Neural cell (in vitro differentiated cells): ENCODE results near the gene JUND. TPM values are rescaled to one million over a fixed set of nuclear protein-coding genes. Genes with fewer than 3 reads are reported as not detected.

ENCODE experiments used
- H2AFZ ChIP-seq: fragments of 200-600, 300-800 bp; sonication (generic), shearing (Covaris generic); 2 replicates; pipeline ENCODE4 v1.6.0; 2014; ENCODE audit warnings: low read depth, mild to moderate bottlenecking, antibody characterized with exemption, low read length, moderate library complexity
- H3F3A ChIP-seq: fragments of 200-600 bp; shearing (Covaris generic); 2 replicates; pipeline ENCODE4 v1.6.1; 2016; ENCODE audit warnings: mild to moderate bottlenecking, moderate library complexity, mixed read lengths, antibody characterized with exemption, low read length; ENCODE audit not compliant: insufficient read depth, poor library complexity, severe bottlenecking
- H3K27ac ChIP-seq: fragments of 200-600, 300-800 bp; sonication (generic), shearing (Covaris generic); 2 replicates; pipeline ENCODE4 v1.5.1; 2014; ENCODE audit warnings: mild to moderate bottlenecking, low read length, moderate library complexity
- H3K27me3 ChIP-seq: fragments of 300-800, 200-600 bp; sonication (generic), shearing (Covaris generic); 2 replicates; pipeline ENCODE4 v1.6.0; 2014; ENCODE audit warnings: mild to moderate bottlenecking, low read depth, low read length, moderate library complexity; ENCODE audit not compliant: insufficient read depth
- H3K36me3 ChIP-seq: fragments of 300-800, 200-600 bp; sonication (generic), shearing (Covaris generic); 2 replicates; pipeline ENCODE4 v1.5.1; 2014; ENCODE audit warnings: mild to moderate bottlenecking, antibody characterized with exemption, low read length, moderate library complexity; ENCODE audit not compliant: insufficient read depth
- H3K4me2 ChIP-seq: fragments of 300-800, 200-600 bp; sonication (generic), shearing (Covaris generic); 2 replicates; pipeline ENCODE4 v1.6.0; 2014; ENCODE audit warnings: mild to moderate bottlenecking, low read length
- H3K4me3 ChIP-seq: fragments of 300-800, 200-600 bp; sonication (generic), shearing (Covaris generic); 2 replicates; pipeline ENCODE4 v1.5.1; 2014; ENCODE audit warnings: mild to moderate bottlenecking, low read length, moderate library complexity
- H3K79me2 ChIP-seq: fragments of 200-600 bp; shearing (Covaris generic); replicated peaks from 2 replicates; pipeline ENCODE4 v1.6.0; 2014; ENCODE audit warnings: mild to moderate bottlenecking, low read length, moderate library complexity; ENCODE audit not compliant: insufficient read depth
- H3K9ac ChIP-seq: fragments of 300-800, 200-600 bp; sonication (generic), shearing (Covaris generic); 2 replicates; pipeline ENCODE4 v1.6.1; 2016; ENCODE audit warnings: mild to moderate bottlenecking, low read length, mixed read lengths
- H3K9me2 ChIP-seq: fragments of 200-600 bp; shearing (Covaris generic); 2 replicates; pipeline ENCODE4 v1.6.1; 2016; ENCODE audit warnings: mild to moderate bottlenecking, low read length, mixed read lengths; ENCODE audit not compliant: insufficient read depth
- H3K9me3 ChIP-seq: fragments of 200-600, 300-800 bp; sonication (generic), shearing (Covaris generic); 2 replicates; pipeline ENCODE4 v1.6.1; 2016; ENCODE audit warnings: mild to moderate bottlenecking, mixed run types, low read length, moderate library complexity, mixed read lengths
- H4K20me1 ChIP-seq: fragments of 200-600 bp; shearing (Covaris generic); 2 replicates; pipeline ENCODE4 v1.6.1; 2016; ENCODE audit warnings: mild to moderate bottlenecking, mixed run types; ENCODE audit not compliant: insufficient read depth
- CTCF ChIP-seq: fragments of 450-650 bp; IDR thresholded peaks from 2 replicates; pipeline ENCODE4 v1.5.1; 2014; ENCODE audit warnings: antibody characterized with exemption, mild to moderate bottlenecking, moderate library complexity; ENCODE audit not compliant: poor library complexity, severe bottlenecking
- EP300 ChIP-seq: fragments of 450-650 bp; conservative IDR thresholded peaks from 2 replicates; pipeline ENCODE4 v1.6.1; 2014; ENCODE audit warnings: antibody characterized with exemption, mild to moderate bottlenecking, moderate library complexity; ENCODE audit not compliant: poor library complexity, severe bottlenecking
- EZH2 ChIP-seq: fragments of 200-600, 300-800 bp; shearing (Covaris generic), sonication (generic); IDR thresholded peaks from 2 replicates; pipeline ENCODE4 v1.6.1; 2014; ENCODE audit warnings: antibody characterized with exemption, low read length, borderline replicate concordance, mild to moderate bottlenecking; ENCODE audit not compliant: insufficient read depth, poor library complexity, severe bottlenecking
- MXI1 ChIP-seq: fragments of 450-650 bp; conservative IDR thresholded peaks from 2 replicates; pipeline ENCODE4 v1.6.1; 2014; ENCODE audit warnings: antibody characterized with exemption, mild to moderate bottlenecking; ENCODE audit not compliant: poor library complexity, severe bottlenecking
- POLR2AphosphoS5 ChIP-seq: IDR thresholded peaks from 2 replicates; pipeline ENCODE4 v1.6.1; 2012
- RAD21 ChIP-seq: fragments of 450-650 bp; conservative IDR thresholded peaks from 2 replicates; pipeline ENCODE4 v1.6.1; 2014; ENCODE audit warnings: antibody characterized with exemption, mild to moderate bottlenecking, moderate library complexity
- SMC3 ChIP-seq: fragments of 450-650 bp; conservative IDR thresholded peaks from 2 replicates; pipeline ENCODE4 v1.6.1; 2014; ENCODE audit warnings: antibody characterized with exemption, mild to moderate bottlenecking, moderate library complexity; ENCODE audit not compliant: poor library complexity
- TAF1 ChIP-seq: IDR thresholded peaks from 2 replicates; pipeline ENCODE4 v1.6.1; 2012; ENCODE audit warnings: low read depth
- polyA plus RNA-seq: library from polyadenylated mRNA; depleted of rRNA; stranded (reverse); fragments of >200 nt; gene quantifications from 2 replicates; pipeline ENCODE4 v1.2.3, GENCODE V29; 2014
- TF ChIP-seq, protein P1 (sequence below): IDR thresholded peaks from 2 replicates; pipeline ENCODE4 v1.6.1; 2012; ENCODE audit warnings: borderline replicate concordance

JUND gene
- polyA plus RNA-seq, 1 donor from 2014 or later: 94.9 TPM

DNA sequence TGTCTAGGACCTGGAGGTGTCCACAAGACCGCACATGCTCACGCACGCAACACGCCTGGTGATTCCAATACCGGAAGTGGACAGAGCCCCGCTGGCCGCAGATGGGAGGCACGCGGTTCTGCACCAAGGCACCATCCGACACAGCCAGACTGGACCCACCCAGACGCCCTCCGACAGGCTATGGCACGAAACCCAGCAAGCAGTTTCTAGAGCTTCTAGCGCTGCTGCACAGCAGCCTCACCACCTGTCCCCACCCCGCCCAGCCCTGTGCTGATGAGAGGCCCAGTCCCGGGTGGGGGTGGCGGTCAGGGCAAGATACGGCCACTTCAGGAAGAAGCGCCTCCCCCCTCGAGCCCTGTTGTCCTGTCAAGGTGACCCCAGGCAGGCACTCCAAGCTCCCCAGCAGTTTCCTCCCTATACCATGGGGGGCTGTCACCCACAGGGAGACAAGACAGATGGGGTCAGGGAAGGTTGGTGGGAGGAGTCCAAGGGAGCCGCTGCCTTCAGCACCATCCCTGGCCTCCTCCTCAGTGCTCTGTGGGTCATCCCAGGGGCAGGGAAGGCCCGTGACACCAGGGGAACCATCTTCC is 30.2 kb upstream of the JUND start:
- no peaks in the 10 kb centered on the region for H3F3A ChIP-seq
- H3K9ac ChIP-seq: no peak overlapping the region
- H3K4me3 ChIP-seq: no peak overlapping the region
- H4K20me1 ChIP-seq: no peaks in the 10 kb centered on the region
- no peak overlapping the region for H3K27ac ChIP-seq
- no peaks in the 10 kb centered on the region for H3K79me2 ChIP-seq
- H3K27me3 ChIP-seq: no peaks in the 10 kb centered on the region
- no peaks in the 10 kb centered on the region for H3K36me3 ChIP-seq
- TF ChIP-seq EZH2 (no peak), RAD21 (no peak), MXI1 (no peak), SMC3 (no peak), CTCF (no peak), EP300 (no peak), TAF1 (no peak), POLR2AphosphoS5 (no peak)
- TF ChIP-seq, protein P1, sequence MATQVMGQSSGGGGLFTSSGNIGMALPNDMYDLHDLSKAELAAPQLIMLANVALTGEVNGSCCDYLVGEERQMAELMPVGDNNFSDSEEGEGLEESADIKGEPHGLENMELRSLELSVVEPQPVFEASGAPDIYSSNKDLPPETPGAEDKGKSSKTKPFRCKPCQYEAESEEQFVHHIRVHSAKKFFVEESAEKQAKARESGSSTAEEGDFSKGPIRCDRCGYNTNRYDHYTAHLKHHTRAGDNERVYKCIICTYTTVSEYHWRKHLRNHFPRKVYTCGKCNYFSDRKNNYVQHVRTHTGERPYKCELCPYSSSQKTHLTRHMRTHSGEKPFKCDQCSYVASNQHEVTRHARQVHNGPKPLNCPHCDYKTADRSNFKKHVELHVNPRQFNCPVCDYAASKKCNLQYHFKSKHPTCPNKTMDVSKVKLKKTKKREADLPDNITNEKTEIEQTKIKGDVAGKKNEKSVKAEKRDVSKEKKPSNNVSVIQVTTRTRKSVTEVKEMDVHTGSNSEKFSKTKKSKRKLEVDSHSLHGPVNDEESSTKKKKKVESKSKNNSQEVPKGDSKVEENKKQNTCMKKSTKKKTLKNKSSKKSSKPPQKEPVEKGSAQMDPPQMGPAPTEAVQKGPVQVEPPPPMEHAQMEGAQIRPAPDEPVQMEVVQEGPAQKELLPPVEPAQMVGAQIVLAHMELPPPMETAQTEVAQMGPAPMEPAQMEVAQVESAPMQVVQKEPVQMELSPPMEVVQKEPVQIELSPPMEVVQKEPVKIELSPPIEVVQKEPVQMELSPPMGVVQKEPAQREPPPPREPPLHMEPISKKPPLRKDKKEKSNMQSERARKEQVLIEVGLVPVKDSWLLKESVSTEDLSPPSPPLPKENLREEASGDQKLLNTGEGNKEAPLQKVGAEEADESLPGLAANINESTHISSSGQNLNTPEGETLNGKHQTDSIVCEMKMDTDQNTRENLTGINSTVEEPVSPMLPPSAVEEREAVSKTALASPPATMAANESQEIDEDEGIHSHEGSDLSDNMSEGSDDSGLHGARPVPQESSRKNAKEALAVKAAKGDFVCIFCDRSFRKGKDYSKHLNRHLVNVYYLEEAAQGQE: no peak
- H3K9me2 ChIP-seq: no peaks in the 10 kb centered on the region
- H3K9me3 ChIP-seq: no peaks in the 10 kb centered on the region
- H2AFZ ChIP-seq: no peak overlapping the region
- H3K4me2 ChIP-seq: no peak overlapping the region

GRCh38 chr19:18310966-18311365 is 29.5 kb upstream of the JUND start:
- Histone ChIP-seq H3K9me3 (no peaks in the 10 kb centered on the region), H4K20me1 (no peaks in the 10 kb centered on the region), H2AFZ (no peak overlapping the region), H3K36me3 (no peaks in the 10 kb centered on the region), H3K9ac (no peak overlapping the region), H3K27ac (no peak overlapping the region), H3K4me3 (no peak overlapping the region), H3K27me3 (no peaks in the 10 kb centered on the region), H3K4me2 (no peak overlapping the region), H3K9me2 (no peaks in the 10 kb centered on the region), H3K79me2 (no peaks in the 10 kb centered on the region), H3F3A (no peaks in the 10 kb centered on the region)
- TF ChIP-seq TAF1 (no peak), CTCF (no peak), MXI1 (no peak)
